T-helper 1 cell (primary cell): ENCODE data around the gene CRB2.
A peak's percentile ranks its signal among the peaks of the same experiment; 100 is the strongest.
"Not testable (repeated sequence)": the region's sequence is repeated elsewhere in the genome, so short reads cannot be mapped to it uniquely, and the experiment has no call there.

Experiments used
- DNase-seq, 5 donors: peaks; one replicate each; pipeline ENCODE4 v3.0.0-alpha.2; 2012 to 2020

The CRB2 gene

DNA sequence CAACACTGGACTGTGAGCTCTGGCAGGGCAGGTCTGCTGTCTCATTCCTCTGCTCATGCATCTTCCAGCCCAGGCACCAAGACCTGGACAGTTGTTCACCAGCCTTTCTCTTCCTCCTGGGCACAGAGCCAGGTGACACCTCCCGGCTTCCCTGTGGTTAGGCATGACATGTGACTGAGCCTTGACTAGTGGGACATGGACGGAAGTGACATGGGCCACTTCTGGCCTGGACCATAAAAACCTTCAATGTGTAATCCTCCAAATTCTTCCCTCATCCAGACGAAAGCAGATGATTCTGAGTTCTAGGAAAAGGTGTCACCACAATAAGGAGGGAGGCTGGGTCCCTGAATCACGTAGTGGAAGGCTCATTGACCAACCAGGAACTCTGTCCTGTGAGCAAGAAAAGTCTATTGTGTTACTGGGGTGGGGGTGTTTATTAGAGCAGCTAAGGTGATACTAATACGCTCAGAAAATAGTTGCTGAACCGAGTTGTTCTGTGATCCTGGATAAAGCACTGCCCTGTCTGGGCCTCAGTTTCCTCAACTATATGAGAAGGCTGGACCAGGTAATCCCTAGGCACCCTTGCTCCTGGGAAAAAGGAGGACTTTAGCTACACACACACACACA is 26.6 kb upstream of the CRB2 start:
- no peak for DNase-seq

- no peak for DNase-seq
Measured at GRCh38 chr9:123331346-123332060, 24.5 kb upstream of the CRB2 start.

DNA sequence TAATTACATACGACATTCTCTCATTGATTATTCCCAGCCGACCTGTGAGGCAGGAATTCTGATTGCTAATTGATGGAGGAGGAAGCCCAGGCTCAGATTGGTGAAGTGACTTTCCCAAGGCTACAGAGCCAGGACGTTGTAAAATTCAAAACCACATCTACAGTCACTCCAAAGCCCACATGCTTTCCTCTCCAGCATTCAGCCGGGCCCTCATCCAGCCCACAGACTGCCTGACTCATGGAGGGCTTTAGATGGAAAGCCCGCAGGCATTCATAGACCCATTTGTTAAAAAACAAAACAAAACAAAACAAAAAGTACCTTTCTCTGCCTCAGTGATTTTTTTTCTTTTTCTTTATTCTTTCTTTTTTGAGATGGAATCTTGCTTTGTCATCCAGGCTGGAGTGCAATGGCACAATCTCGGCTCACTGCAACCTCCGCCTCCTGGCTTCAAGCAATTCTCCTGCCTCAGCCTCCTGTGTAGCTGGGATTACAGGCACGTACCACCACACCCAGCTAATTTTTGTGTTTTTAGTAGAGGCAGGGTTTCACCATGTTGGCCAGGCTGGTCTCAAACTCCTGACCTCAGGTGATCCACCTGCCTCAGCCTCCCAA is 22.8 kb upstream of the CRB2 start:
- DNase-seq, result not testable (repeated sequence)

DNA sequence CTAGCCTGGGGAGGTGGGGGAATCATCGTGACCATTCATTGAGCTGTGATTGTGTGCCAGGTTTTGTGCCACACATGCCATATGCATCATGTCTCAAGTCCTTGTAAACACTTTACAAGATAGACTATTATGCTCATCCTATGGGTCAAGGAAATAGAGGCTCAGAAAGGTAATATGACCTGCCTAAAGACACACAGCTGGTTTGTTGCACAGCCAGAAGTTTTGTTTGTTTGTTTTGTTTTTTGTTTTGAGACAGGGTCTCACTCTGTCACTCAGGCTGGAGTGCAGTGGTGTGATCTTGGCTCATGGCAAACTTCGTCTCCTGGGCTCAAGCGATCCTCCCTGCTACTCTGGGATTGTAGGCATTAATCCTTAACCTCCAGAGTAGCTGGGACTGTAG is 21.4 kb upstream of the CRB2 start:
- DNase-seq, result no peak

- DNase-seq, result no peak
Measured at GRCh38 chr9:123335193-123335985, 20.6 kb upstream of the CRB2 start.

GRCh38 chr9:123335986-123336329 is 20.0 kb upstream of the CRB2 start:
- no peak for DNase-seq

GRCh38 chr9:123336449-123336848 is 19.5 kb upstream of the CRB2 start:
- DNase-seq, result no peak

DNA sequence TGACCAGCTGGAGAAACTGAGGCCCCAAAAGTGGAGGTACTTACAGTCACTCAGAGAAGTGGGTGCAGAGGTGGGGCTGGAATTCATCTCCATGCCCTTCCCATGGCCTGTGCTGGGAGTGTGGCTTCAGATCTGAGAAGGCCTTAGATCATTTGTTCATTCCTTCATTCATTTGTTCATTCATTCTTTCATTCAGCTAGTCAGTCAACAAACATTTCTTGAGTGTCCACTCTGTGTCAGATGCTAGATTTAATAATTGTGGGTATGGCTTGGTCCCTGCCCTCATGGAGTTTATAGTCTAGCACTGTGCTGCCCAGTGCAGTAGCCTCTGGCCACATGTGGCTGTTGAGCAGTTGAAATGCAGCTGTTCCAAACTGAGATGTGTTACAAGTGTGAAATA is 19.0 kb upstream of the CRB2 start:
- no peak for DNase-seq

DNA sequence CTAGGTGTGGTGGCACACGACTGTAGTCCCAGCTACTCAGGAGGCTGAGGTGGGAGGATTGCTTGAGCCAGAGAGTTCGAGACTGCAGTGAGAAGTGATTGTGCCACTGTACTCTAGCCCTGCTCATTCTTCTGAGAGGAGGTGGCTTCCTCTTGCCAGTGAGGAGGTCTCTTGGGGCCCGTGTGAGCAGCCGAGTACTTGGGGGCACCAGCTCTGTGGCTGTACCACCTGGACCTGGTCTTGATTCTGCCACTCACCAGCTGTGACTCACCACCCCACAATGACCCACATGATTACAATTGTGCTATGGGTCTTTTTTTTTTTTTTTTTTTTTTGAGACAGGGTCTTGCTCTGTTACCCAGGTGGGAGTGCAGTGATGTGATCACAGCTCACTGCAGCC is 18.0 kb upstream of the CRB2 start:
- no peak for DNase-seq

DNA sequence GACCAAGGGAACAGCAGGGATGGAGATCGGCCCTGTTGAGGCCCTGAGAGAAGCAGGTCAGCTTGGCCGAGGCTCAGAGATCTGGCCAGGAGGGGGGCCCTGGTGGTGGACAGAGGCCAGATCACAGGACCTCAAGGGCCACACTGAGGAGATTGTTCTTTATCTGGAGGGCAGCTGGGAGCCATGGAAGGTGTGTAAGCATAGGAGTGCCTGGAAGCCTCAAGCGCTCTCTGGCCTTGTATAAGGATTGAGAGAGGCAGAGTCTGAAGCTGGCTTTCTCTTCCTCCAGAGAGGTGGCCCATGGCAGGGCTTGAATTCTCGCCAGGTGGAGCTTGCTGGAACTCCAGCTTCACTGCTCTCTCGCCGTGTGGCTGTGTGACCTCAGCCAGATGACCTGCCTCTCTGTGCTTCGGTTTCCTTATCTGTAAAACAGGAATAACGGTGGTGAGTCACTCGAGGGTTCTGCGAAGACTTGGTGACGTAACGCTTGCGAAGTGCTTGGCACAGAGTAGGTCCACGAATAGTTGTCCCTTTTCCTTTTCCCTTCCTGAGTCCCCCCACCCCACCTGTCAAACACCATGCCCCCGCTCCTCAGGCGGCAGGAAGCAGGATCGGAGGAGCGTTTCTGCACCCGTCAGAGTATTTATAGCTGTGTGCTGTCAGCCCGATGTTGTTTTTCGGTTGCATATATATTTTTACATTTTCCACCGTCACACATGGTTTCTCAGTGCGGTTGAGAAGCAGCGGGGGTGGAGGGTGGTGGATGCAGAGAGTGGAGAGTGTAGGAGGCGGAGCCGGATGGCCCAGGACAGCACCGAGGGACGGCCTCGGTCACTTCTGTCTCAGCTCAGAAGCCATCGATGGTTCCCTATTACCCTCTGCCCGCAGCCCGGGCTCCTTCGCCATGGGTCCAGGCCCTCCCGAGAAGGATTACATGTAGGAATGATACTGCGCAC is 17.0 kb upstream of the CRB2 start:
- DNase-seq, result peak in 2 of 5 donors; percentile 23 to 76

- peak in 2 of 5 donors; percentile 12 to 79 for DNase-seq
Measured at GRCh38 chr9:123339666-123340510, 16.1 kb upstream of the CRB2 start.

DNA sequence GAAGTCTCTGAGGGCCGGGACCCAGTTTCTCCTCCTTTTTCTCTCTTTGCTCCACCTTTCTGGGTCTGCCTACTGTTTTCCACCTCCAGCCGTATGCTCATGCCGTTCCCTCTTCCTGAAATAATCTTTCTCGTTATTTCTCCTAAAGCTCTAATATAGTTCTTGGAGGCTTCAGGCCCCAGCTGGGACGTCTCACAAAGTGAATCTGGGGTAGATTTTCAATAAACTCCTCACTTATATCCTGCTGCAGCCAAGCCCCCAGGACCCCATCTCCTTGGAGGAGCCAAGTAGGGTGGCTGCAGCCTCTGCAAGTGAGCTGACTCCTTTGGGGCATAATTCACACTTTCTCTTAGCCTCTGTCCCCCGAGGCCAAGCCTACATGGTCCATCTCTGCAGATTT is 14.2 kb upstream of the CRB2 start:
- no peak for DNase-seq

GRCh38 chr9:123342247-123342646 is 13.8 kb upstream of the CRB2 start:
- DNase-seq, result no peak

DNA sequence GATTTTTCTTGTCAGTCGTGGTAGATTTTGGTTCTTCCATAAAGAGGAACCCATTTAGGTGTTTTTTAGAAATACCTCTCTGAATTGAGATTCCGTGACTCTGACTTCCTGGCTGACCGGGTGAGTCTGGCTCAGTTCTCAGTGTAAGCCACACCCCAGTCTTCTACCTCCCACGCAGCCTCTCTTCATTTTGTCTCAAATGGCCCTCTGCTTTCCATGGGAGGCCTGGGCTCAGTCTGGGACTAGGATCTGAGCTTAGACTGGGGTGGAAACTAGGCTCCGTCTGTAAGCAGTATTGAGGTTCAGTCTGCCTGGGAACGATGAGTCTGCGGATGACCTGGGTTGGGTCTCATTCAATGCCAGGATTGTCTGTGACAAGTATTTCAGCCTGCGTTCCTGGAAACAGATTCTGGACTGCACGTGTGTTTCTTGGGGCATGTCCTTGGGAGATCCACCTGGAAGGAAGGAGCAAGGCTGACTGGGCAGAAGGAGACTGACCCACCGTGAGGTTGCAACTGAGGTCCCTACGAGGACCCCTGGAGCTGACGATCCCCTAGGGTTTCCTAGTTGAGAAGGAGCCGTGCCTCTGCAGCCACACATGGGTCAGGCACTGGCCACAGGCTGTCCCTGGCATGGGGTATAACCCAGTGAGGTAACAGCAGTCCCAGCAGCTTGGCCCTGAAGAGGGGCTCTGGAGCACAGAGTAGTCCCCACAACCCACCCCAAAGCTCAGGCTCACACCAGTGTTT is 12.4 kb upstream of the CRB2 start:
- no peak for DNase-seq

- DNase-seq, result no peak
Measured at GRCh38 chr9:123344192-123344949, 11.6 kb upstream of the CRB2 start.

- DNase-seq, result no peak
Measured at GRCh38 chr9:123345567-123345955, 10.4 kb upstream of the CRB2 start.

DNA sequence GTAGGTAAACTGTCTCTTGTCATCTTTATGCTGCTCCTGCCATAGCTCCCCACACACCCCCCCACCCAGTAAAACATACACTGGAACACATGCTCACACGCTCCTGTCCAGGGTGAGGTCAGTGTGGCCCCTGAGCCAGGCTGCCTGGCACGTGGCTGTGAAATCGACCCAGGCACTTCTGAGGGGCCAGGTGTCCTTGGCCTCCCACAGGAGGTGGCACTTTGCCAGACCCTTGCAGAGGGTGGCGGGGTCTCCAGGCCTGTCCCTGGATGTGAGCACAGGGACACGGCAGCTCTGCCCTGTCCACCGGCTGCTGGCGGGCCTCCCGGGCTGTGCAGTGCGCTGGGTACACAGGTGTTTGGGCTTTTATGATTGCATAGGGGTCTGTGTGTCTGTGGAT is 10.0 kb upstream of the CRB2 start:
- no peak for DNase-seq

- DNase-seq, result no peak
Measured at GRCh38 chr9:123346826-123347225, 9.2 kb upstream of the CRB2 start.

- DNase-seq, result no peak
Measured at GRCh38 chr9:123347289-123348060, 8.5 kb upstream of the CRB2 start.
